Neuronal stem cell (in vitro differentiated cells): ENCODE measurements around the gene CA9.

Experiments
- DNase-seq: peaks from one replicate; pipeline ENCODE4 v3.0.0-alpha.2; 2013; ENCODE audit warnings: low spot score
- H2AFZ ChIP-seq: one replicate; pipeline ENCODE4 v1.6.1; 2013; ENCODE audit warnings: mild to moderate bottlenecking, low read length, inconsistent platforms
- H2AK5ac ChIP-seq: 2 replicates; pipeline ENCODE4 v1.6.1; 2013; ENCODE audit warnings: low read depth, mild to moderate bottlenecking, inconsistent platforms, low read length, moderate library complexity, mixed read lengths
- H2BK120ac ChIP-seq: 2 replicates; pipeline ENCODE4 v1.6.1; 2013; ENCODE audit warnings: low read depth, mild to moderate bottlenecking, inconsistent platforms, low read length, moderate library complexity, mixed read lengths
- H2BK12ac ChIP-seq: one replicate; pipeline ENCODE4 v1.6.1; 2013; ENCODE audit warnings: low read length, inconsistent platforms
- H2BK15ac ChIP-seq: 2 replicates; pipeline ENCODE4 v1.6.1; 2013; ENCODE audit warnings: mild to moderate bottlenecking, low read length, inconsistent platforms, mixed read lengths
- H2BK5ac ChIP-seq: one replicate; pipeline ENCODE4 v1.6.1; 2013; ENCODE audit warnings: inconsistent platforms, mild to moderate bottlenecking, low read length, moderate library complexity
- H3K14ac ChIP-seq: one replicate; pipeline ENCODE4 v1.6.1; 2013; ENCODE audit warnings: low read length, inconsistent platforms
- H3K18ac ChIP-seq: 2 replicates; pipeline ENCODE4 v1.6.1; 2013; ENCODE audit warnings: low read length, inconsistent platforms
- H3K23ac ChIP-seq: 2 replicates; pipeline ENCODE4 v1.6.1; 2013; ENCODE audit warnings: low read depth, mild to moderate bottlenecking, mixed read lengths, low read length, inconsistent platforms; ENCODE audit not compliant: poor library complexity
- H3K27ac ChIP-seq: replicated peaks from 3 replicates; pipeline ENCODE4 v1.5.1; 2013; ENCODE audit warnings: low read length, inconsistent platforms
- H3K27me3 ChIP-seq, 3 experiments: 2 replicates each; pipeline ENCODE4 v1.6.1; 2013; ENCODE audit warnings: low read length in 3 of 3, mild to moderate bottlenecking in 2 of 3, inconsistent platforms in 1 of 3, low read depth in 1 of 3, mixed read lengths in 1 of 3, moderate library complexity in 1 of 3; ENCODE audit not compliant: control insufficient read depth in 3 of 3, insufficient read depth in 3 of 3
- H3K36me3 ChIP-seq, 2 donors: replicated peaks in 1 of 2; 2 replicates each; pipeline ENCODE4 v1.6.1; 2013; ENCODE audit warnings: low read length in 2 of 2; ENCODE audit not compliant: control insufficient read depth in 2 of 2, insufficient read depth in 2 of 2
- H3K4ac ChIP-seq: 2 replicates; pipeline ENCODE4 v1.6.1; 2013; ENCODE audit warnings: inconsistent platforms, mild to moderate bottlenecking, low read length, moderate library complexity
- H3K4me1 ChIP-seq, 2 donors: 1 replicate in 1 of 2; 2 replicates in 1 of 2; pipeline ENCODE4 v1.6.1; 2013; ENCODE audit warnings: low read length in 2 of 2, low read depth in 1 of 2; ENCODE audit not compliant: control insufficient read depth in 2 of 2, insufficient read depth in 1 of 2
- H3K4me2 ChIP-seq: one replicate; pipeline ENCODE4 v1.6.1; 2013; ENCODE audit warnings: mild to moderate bottlenecking, low read length, inconsistent platforms; ENCODE audit not compliant: insufficient read depth, poor library complexity, severe bottlenecking
- H3K4me3 ChIP-seq, 2 donors: 2 replicates each; pipeline ENCODE4 v1.5.1; 2013; ENCODE audit warnings: low read length in 2 of 2, mild to moderate bottlenecking in 2 of 2, inconsistent platforms in 1 of 2, moderate library complexity in 1 of 2
- H3K79me1 ChIP-seq: one replicate; pipeline ENCODE4 v1.6.1; 2013; ENCODE audit warnings: low read depth, mild to moderate bottlenecking, inconsistent platforms, low read length, moderate library complexity
- H3K9ac ChIP-seq: one replicate; pipeline ENCODE4 v1.6.1; 2013; ENCODE audit warnings: mild to moderate bottlenecking, low read depth, low read length, inconsistent platforms; ENCODE audit not compliant: poor library complexity
- H3K9me3 ChIP-seq, 2 donors: replicated peaks in 1 of 2; 2 replicates each; pipeline versions ENCODE3 to v1.6.1; 2013; ENCODE audit warnings: low read length in 2 of 2, mild to moderate bottlenecking in 2 of 2, inconsistent platforms in 1 of 2, low read depth in 1 of 2, mixed read lengths in 1 of 2, moderate library complexity in 1 of 2; ENCODE audit not compliant: control insufficient read depth in 2 of 2, insufficient read depth in 1 of 2
- H4K8ac ChIP-seq: one replicate; pipeline ENCODE4 v1.6.1; 2013; ENCODE audit warnings: low read depth, mild to moderate bottlenecking, inconsistent platforms, low read length, moderate library complexity
- H4K91ac ChIP-seq: one replicate; pipeline ENCODE4 v1.6.1; 2013; ENCODE audit warnings: low read length, low read depth, mild to moderate bottlenecking, inconsistent platforms; ENCODE audit not compliant: poor library complexity
- WGBS, 2 donors: extraction: QIAGEN DNeasy Blood & Tissue Kit; methylation state at CpG; one replicate each; pipeline ENCODE4 v1.1.7; 2013; ENCODE audit warnings: missing lambda C conversion rate in 2 of 2, mixed read lengths in 1 of 2; ENCODE audit not compliant: insufficient read length in 2 of 2, insufficient replicate concordance in 1 of 2; ENCODE audit errors: extremely low coverage in 2 of 2; 5-methylcytosine and 5-hydroxymethylcytosine counted together

Gene CA9

DNA sequence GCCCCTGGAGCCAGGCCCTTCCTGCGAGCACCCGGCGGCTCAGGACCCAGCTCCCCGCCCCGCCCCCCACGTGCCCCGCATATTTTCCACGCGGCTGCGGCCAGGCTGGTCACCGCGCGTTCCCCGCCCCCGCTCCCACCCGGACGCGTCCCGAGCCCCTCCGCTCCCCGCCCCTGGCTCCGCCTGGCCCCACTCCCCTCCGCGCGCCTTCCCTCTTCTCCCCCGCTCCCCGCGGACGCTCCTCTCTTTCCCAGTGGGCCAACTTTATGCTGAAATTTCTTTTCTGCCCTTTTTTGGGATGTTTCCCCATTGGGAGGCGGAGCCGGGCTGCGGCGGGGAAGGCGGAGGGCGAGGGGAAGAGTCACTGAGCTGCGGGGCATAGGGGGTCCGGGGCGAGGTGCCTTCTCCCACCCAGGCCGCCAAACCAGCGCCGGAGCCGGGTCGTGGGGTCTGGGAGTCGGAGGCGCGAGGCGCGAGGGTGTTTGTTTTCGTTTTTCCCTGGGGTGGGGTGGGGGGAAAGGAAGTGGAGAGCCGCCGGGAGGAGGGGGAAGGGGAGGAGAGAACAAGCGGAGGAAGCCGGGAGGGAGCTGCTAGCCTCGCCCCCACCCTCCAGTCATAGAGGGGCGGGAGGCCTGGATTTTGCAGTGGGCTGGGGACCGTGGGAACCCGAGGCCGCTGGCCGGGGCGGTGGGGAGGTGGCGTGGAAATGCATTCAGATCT, 17.0 kb downstream of the CA9 start:
- Histone ChIP-seq H3K23ac (peak overlapping the region; percentile 81), H4K8ac (peak overlapping the region; percentile 74), H3K27me3 (no peaks in the 10 kb centered on the region), H2AFZ (peak overlapping the region; percentile 99), H4K91ac (peak overlapping the region; percentile 43), H3K4me1 (peaks cover 12 to 21% of the 10 kb centered on the region in 2 donors), H3K36me3 (peaks cover 3% of the 10 kb centered on the region in 2 donors), H3K4me2 (peak overlapping the region; percentile 88), H3K27ac (peak overlapping the region; percentile 59), H3K4me3 (peak overlapping the region; percentile 51 to 86), H2AK5ac (peak overlapping the region; percentile 56), H3K18ac (peak overlapping the region; percentile 99), H2BK5ac (peak overlapping the region; percentile 48), H2BK120ac (peak overlapping the region; percentile 96), H3K4ac (no peak overlapping the region), H3K9me3 (no peaks in the 10 kb centered on the region), H3K79me1 (peaks cover 6% of the 10 kb centered on the region), H2BK15ac (peak overlapping the region; percentile 62), H3K14ac (peak overlapping the region; percentile 47), H3K9ac (peak overlapping the region; percentile 95), H2BK12ac (no peak overlapping the region)
- DNase-seq, result peak; percentile 30
- WGBS, 2 donors, result no CpG with 5 or more reads among the region's 61 CpGs

DNA sequence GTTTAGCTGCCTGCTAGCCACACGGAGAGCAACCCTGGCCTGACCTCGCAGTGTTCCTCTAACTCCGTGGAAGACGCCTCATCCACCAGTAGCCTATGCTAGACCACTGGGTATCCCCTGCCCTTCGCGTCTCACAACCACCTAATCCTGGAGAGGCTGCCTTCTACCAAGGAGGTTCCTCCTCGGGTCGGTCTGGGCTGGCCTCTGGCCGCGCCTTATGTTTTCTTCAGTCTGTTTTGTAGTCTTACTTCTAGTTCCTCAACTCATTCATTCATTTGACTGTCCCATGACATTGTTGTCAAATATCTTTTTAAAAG, 17.6 kb downstream of the CA9 start:
- Histone ChIP-seq H3K23ac (peak overlapping the region; percentile 81), H3K4me1 (peaks cover 12 to 19% of the 10 kb centered on the region in 2 donors), H2AK5ac (peak overlapping the region; percentile 14), H3K27me3 (no peaks in the 10 kb centered on the region), H3K79me1 (peaks cover 6% of the 10 kb centered on the region), H2BK120ac (no peak overlapping the region), H4K8ac (peak overlapping the region; percentile 74), H3K9ac (peak overlapping the region; percentile 95), H3K18ac (peak overlapping the region; percentile 99), H2BK5ac (no peak overlapping the region), H4K91ac (no peak overlapping the region), H3K36me3 (peaks cover 3 to 8% of the 10 kb centered on the region in 2 donors), H3K4ac (no peak overlapping the region), H3K4me2 (peak overlapping the region; percentile 88), H2BK12ac (no peak overlapping the region), H2AFZ (peak overlapping the region; percentile 99), H3K27ac (peak overlapping the region; percentile 57), H2BK15ac (peak overlapping the region; percentile 62), H3K4me3 (peak overlapping the region; percentile 51 to 86), H3K9me3 (no peaks in the 10 kb centered on the region), H3K14ac (no peak overlapping the region)
- no CpG with 5 or more reads among the region's 10 CpGs for WGBS, 2 donors
- no peak for DNase-seq

DNA sequence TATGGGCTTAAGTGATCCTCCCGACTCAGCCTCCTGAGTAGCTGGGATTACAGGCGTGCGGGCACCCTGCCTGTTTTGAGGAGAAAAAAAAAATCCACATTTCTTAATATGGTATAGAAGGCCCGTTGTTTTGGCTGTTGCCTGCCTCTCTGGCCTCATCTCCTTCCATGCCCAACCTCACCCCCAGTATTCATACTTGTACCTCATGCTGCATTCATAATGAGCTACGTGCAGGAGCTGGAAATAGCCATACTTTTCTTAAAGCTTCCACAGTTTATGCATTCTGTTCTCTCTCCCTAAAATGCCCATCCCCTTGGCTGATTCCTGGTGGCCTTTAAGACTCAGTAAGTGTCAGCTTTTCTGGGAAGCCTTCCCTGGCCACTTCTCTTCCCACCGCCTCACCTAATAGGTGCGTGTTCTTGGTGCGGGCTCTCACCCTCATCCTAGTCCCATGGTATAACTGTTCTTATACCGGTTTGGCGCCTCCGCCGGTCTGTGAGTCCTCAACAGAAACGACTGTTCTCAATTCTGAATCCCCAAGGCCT, 18.1 kb downstream of the CA9 start:
- H3K9ac ChIP-seq, result no peak overlapping the region
- H3K79me1 ChIP-seq, result peaks cover 6% of the 10 kb centered on the region
- H3K27ac ChIP-seq, result peak overlapping the region; percentile 16
- no peak overlapping the region for H2BK120ac ChIP-seq
- H3K14ac ChIP-seq, result no peak overlapping the region
- H2BK5ac ChIP-seq, result no peak overlapping the region
- no peak overlapping the region for H3K4me2 ChIP-seq
- no peaks in the 10 kb centered on the region for H3K9me3 ChIP-seq
- no peaks in the 10 kb centered on the region for H3K27me3 ChIP-seq
- WGBS, 2 donors, result no CpG with 5 or more reads among the region's 13 CpGs
- H2BK12ac ChIP-seq, result no peak overlapping the region
- H4K8ac ChIP-seq, result no peak overlapping the region
- H2BK15ac ChIP-seq, result no peak overlapping the region
- H3K23ac ChIP-seq, result no peak overlapping the region
- H3K18ac ChIP-seq, result no peak overlapping the region
- peaks cover 12 to 19% of the 10 kb centered on the region in 2 donors for H3K4me1 ChIP-seq
- no peak for DNase-seq
- H3K36me3 ChIP-seq, result peaks cover 3 to 13% of the 10 kb centered on the region in 2 donors
- no peak overlapping the region for H4K91ac ChIP-seq
- H2AFZ ChIP-seq, result peak overlapping the region; percentile 30
- no peak overlapping the region for H3K4me3 ChIP-seq
- H3K4ac ChIP-seq, result no peak overlapping the region
- no peak overlapping the region for H2AK5ac ChIP-seq

GRCh38 chr9:35695943-35696401, 22.2 kb downstream of the CA9 start:
- H2BK12ac ChIP-seq, result no peak overlapping the region
- no peak overlapping the region for H3K4me3 ChIP-seq
- no peak overlapping the region for H3K23ac ChIP-seq
- H3K27ac ChIP-seq, result no peak overlapping the region
- no peak overlapping the region for H3K9ac ChIP-seq
- no peak for DNase-seq
- peaks cover 6 to 10% of the 10 kb centered on the region in 2 donors for H3K4me1 ChIP-seq
- H2BK15ac ChIP-seq, result no peak overlapping the region
- H4K8ac ChIP-seq, result no peak overlapping the region
- no peak overlapping the region for H4K91ac ChIP-seq
- H2AK5ac ChIP-seq, result no peak overlapping the region
- no peaks in the 10 kb centered on the region for H3K79me1 ChIP-seq
- no peak overlapping the region for H2AFZ ChIP-seq
- no peak overlapping the region for H2BK120ac ChIP-seq
- H3K9me3 ChIP-seq, result peaks cover 0 to 2% of the 10 kb centered on the region in 2 donors
- H2BK5ac ChIP-seq, result no peak overlapping the region
- H3K18ac ChIP-seq, result no peak overlapping the region
- no peak overlapping the region for H3K4me2 ChIP-seq
- H3K36me3 ChIP-seq, result peaks cover 38 to 55% of the 10 kb centered on the region in 2 donors
- H3K14ac ChIP-seq, result no peak overlapping the region
- no peaks in the 10 kb centered on the region for H3K27me3 ChIP-seq
- WGBS, 2 donors, result no CpG with 5 or more reads among the region's 3 CpGs
- H3K4ac ChIP-seq, result no peak overlapping the region
